Measurements from ENCODE around the gene PLIN1.

The PLIN1 gene

GRCh38 chr15:89662893-89663626, 16.1 kb downstream of the PLIN1 start:
- H3K4me3 ChIP-seq (ENCODE audit: control insufficient read depth, low read depth, low read length) = no peak overlapping the region
- DNase-seq (ENCODE audit: low read depth) = peak; percentile 69
- TF ChIP-seq, protein P1, sequence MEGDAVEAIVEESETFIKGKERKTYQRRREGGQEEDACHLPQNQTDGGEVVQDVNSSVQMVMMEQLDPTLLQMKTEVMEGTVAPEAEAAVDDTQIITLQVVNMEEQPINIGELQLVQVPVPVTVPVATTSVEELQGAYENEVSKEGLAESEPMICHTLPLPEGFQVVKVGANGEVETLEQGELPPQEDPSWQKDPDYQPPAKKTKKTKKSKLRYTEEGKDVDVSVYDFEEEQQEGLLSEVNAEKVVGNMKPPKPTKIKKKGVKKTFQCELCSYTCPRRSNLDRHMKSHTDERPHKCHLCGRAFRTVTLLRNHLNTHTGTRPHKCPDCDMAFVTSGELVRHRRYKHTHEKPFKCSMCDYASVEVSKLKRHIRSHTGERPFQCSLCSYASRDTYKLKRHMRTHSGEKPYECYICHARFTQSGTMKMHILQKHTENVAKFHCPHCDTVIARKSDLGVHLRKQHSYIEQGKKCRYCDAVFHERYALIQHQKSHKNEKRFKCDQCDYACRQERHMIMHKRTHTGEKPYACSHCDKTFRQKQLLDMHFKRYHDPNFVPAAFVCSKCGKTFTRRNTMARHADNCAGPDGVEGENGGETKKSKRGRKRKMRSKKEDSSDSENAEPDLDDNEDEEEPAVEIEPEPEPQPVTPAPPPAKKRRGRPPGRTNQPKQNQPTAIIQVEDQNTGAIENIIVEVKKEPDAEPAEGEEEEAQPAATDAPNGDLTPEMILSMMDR (IDR thresholded peaks at IDR 0.05; ENCODE audit: control insufficient read depth, insufficient read depth, low read depth, low read length, missing control alignments) = no peak

GRCh38 chr15:89660556-89660955, 18.6 kb downstream of the PLIN1 start:
- H3K4me3 ChIP-seq (ENCODE audit: control insufficient read depth, low read depth, low read length) = no peak overlapping the region
- TF ChIP-seq, protein P1 (IDR thresholded peaks at IDR 0.05; ENCODE audit: control insufficient read depth, insufficient read depth, low read depth, low read length, missing control alignments) = no peak
- no peak for DNase-seq (ENCODE audit: low read depth)

DNA sequence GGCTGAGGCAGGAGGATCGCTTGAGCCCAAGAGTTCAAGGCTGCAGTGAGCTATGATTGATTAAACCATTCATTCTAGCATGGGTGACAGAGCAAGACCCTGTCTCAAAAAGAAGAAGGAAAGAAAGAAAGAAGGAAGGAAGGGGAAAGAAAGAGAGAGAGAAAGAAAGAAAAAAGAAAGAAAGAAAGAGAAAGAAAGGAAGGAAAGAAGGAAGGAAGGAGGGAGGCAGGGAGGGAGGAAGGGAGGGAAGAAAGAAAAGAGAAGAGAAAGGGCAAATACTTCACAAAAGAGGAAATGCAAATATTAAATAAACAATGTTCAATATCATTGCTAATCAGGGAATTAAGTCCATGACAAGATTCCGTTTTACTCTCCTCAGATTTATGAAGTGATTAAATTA, 19.9 kb downstream of the PLIN1 start:
- TF ChIP-seq, protein P1 (IDR thresholded peaks at IDR 0.05; ENCODE audit: control insufficient read depth, insufficient read depth, low read depth, low read length, missing control alignments) = no peak
- no peak overlapping the region for H3K4me3 ChIP-seq (ENCODE audit: control insufficient read depth, low read depth, low read length)
- no peak for DNase-seq (ENCODE audit: low read depth)

DNA sequence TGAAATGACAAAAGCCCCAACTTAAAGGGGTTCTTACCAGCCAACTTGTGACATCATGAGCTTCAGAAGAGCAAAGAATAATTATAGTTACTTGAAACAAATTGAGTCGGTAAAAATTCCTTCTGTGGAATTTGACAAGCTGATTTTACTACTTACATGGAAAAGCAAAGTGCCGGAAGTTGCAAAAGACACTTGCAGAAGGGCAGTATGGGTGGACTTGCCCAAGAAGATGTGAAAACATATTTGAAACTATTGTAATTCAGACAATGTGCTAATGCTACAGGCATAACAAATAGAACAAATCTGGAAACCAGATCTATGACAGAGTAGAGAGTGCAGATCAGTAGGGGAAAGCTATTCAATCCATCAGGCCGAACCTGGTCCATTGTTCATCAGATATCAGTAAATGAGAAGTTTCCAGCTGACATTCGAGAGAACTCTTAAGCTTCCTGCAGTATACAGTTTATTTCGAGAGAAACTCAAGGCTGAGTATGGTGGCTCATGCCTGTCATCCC, 21.4 kb downstream of the PLIN1 start:
- H3K4me3 ChIP-seq (ENCODE audit: control insufficient read depth, low read depth, low read length) = no peak overlapping the region
- no peak for DNase-seq (ENCODE audit: low read depth)
- TF ChIP-seq, protein P1 (IDR thresholded peaks at IDR 0.05; ENCODE audit: control insufficient read depth, insufficient read depth, low read depth, low read length, missing control alignments) = no peak

DNA sequence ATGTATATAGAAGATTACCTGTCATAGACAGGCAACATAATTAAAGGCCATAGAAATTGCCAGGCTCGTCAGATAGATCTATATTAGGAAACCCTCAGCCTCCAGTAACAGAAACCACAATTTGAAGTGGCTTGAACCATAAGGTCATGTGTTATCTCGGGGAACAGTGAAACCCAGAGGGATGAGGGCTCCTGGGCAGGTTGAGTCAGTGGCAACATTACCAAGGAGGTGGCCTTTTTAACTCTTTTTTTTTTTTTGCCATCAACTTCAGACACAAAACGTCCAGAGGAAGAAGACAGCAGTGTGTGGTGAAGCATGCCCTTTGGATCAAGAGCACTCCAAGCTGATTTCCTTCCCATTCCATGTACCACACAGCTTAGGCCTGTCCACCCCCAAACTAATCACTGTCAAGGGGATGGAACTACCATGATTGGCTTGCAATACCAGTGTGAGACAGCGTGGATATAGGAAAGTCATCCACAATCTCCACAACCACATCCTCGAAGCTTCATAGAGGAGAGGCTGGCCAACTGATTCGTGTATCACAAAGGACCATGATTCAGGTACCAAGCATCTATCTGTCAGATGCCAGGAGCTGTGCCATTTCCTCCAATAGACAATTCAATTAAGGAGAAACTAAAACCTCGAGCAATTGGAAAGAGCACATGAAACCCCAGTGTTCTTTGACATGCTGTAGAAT, 22.9 kb downstream of the PLIN1 start:
- DNase-seq (ENCODE audit: low read depth) = no peak
- H3K4me3 ChIP-seq (ENCODE audit: control insufficient read depth, low read depth, low read length) = no peak overlapping the region
- TF ChIP-seq, protein P1 (IDR thresholded peaks at IDR 0.05; ENCODE audit: control insufficient read depth, insufficient read depth, low read depth, low read length, missing control alignments) = no peak

DNA sequence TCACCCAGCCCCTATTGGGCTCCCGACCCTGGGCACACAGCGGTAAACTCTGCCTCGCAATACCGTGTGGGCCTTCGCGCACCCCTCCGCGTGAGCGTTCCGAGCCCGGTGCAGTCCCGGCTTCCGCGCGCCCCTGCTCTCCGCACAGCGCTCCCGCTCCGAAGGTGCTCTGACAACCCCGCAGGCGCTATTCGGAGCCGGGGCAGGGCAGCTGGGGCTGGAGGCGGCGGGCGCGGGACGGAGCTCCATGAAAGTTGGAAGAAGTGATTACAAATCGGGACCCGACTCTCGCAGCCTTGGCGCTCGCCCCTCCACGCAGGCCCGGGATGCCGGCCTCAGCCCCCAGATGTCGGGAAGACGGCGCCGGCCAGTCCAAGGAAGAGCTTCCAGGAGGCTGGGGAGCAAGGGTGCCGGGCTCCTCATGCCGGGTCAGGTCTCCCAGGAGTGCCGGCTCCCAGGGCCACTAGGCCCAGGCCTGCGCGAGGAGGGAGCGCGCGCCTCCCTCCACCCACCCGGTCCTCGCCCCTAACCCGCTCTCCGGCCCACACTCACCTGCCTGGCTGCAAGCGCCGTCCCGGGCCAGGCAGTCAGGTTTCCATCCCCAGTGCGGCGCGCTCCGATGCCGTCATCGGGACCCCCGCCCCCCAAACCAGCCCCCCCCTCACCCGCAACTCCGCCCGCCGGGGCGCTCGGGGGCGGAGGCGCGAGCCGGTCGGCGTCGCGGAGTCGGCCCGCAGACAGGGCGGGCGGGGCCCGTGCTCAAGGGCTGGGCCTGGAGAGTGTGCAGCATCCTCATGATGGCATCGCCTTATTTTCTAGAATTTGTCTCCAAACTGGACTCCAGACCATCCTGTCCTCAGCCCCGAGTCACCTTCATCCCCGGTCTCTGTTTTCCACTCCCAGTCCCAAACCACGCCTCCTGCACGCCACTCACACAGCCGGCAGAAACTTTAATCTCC, 24.0 kb downstream of the PLIN1 start, which contains the start of gene KIF7:
Gene KIF7, minus strand, starts transcription at position 621 of the 959 bp plus-strand sequence. CDS start 2,537 bp downstream, outside the sequence.
- DNase-seq (ENCODE audit: low read depth) = no peak

More for the DNA sequence above, 24.0 kb downstream of the PLIN1 start, which contains the start of gene KIF7:
- H3K4me3 ChIP-seq (ENCODE audit: control insufficient read depth, low read depth, low read length) = peak within 1 kb of the TSS; percentile 73
- TF ChIP-seq, protein P1 (IDR thresholded peaks at IDR 0.05; ENCODE audit: control insufficient read depth, insufficient read depth, low read depth, low read length, missing control alignments) = no peak

Data from AG09309 (cell line).